Measurements from ENCODE around the gene ADAMTS15. TPM values are rescaled to one million over a fixed set of nuclear protein-coding genes. Genes with fewer than 3 reads are reported as not detected.

ADAMTS15 gene
- total RNA-seq (2022; extraction: Qiagen RNA extraction; ENCODE audit: low read depth) = 9.0 to 12.6 TPM (median 11.5 TPM) in 5 replicates

GRCh38 chr11:130448416-130449309 is at the start of gene ADAMTS15:
Gene ADAMTS15 (plus strand): TSS chr11:130448645. CDS start chr11:130448974, 329 bp downstream.

GRCh38 chr11:130428316-130429119 is 19.9 kb upstream of the ADAMTS15 start, which contains the start of gene ADAMTS8:
Gene ADAMTS8 (minus strand): TSS chr11:130428609. CDS start chr11:130428286, 323 bp downstream.

Other genes starting within 250 kb of the ADAMTS15 start
- gene ZBTB44, start 133.7 kb upstream of the ADAMTS15 start, total RNA-seq (2022; extraction: Qiagen RNA extraction; ENCODE audit: low read depth) = 6.6 to 9.8 TPM (median 9.1 TPM) in 5 replicates
- 0.35 to 0.69 TPM (median 0.53 TPM) in 5 replicates for gene ADAMTS8, start 20.0 kb upstream of the ADAMTS15 start, total RNA-seq (2022; extraction: Qiagen RNA extraction; ENCODE audit: low read depth)